Subcutaneous adipose tissue (tissue), 4 donors: ENCODE results near the gene ADORA2A. TPM values are rescaled to one million over a fixed set of nuclear protein-coding genes. Genes with fewer than 3 reads are reported as not detected.

Source experiments
- CTCF ChIP-seq: fragments of 450-650 bp; IDR thresholded peaks from one replicate; pipeline ENCODE4 v1.5.1; 2016; ENCODE audit warnings: low read depth, mild to moderate bottlenecking, control low read depth, antibody characterized with exemption, moderate library complexity
- total RNA-seq, 4 donors: library from RNA; depleted of rRNA; stranded (reverse); fragments of >200 nt; gene quantifications; one replicate each; pipeline ENCODE4 v1.1.0, GENCODE V29; 2016

The ADORA2A gene
- total RNA-seq, 4 donors from 2014 or later, result 0.88 to 4.7 (median 2.2) TPM

GRCh38 chr22:24424901-24425775 lies 2.3 kb upstream of the ADORA2A start:
- TF ChIP-seq CTCF, result no peak

- TF ChIP-seq CTCF, result no peak
Measured at GRCh38 chr22:24426436-24426835, 963 bp upstream of the ADORA2A start.

GRCh38 chr22:24426851-24427499 lies 424 bp upstream of the ADORA2A start:
- TF ChIP-seq CTCF, result no peak

- TF ChIP-seq CTCF, result no peak
Measured at GRCh38 chr22:24428751-24429410, 1.5 kb downstream of the ADORA2A start.

GRCh38 chr22:24429411-24430365 lies 2.3 kb downstream of the ADORA2A start:
- no peak for TF ChIP-seq CTCF

GRCh38 chr22:24430431-24431308 lies 3.3 kb downstream of the ADORA2A start:
- TF ChIP-seq CTCF, result no peak
